Loucy (cell line): ENCODE results near the gene CTNNAL1.
"Not testable (repeated sequence)": the region's sequence is repeated elsewhere in the genome, so short reads cannot be mapped to it uniquely, and the experiment has no call there.

Experiments used
- H2AFZ ChIP-seq: fragments of 200-600 bp; sonication (generic); 2 replicates; pipeline ENCODE4 v1.6.0; 2016; ENCODE audit warnings: antibody characterized with exemption, mild to moderate bottlenecking, low read length, moderate library complexity
- H3F3A ChIP-seq: fragments of 200-600 bp; 2 replicates; pipeline ENCODE4 v1.6.0; 2016; ENCODE audit warnings: antibody characterized with exemption, low read depth, mild to moderate bottlenecking
- H3K27me3 ChIP-seq: fragments of 200-600 bp; sonication (generic); 2 replicates; pipeline ENCODE4 v1.6.1; 2014; ENCODE audit warnings: low read length, mild to moderate bottlenecking; ENCODE audit not compliant: insufficient read depth, poor library complexity, severe bottlenecking
- H3K36me3 ChIP-seq: fragments of 200-600 bp; sonication (generic); 2 replicates; pipeline ENCODE4 v1.6.1; 2016; ENCODE audit warnings: low read length; ENCODE audit not compliant: insufficient read depth
- H3K4me1 ChIP-seq: fragments of 200-600 bp; sonication (generic); 2 replicates; pipeline ENCODE4 v1.5.1; 2014; ENCODE audit warnings: low read length, mild to moderate bottlenecking; ENCODE audit not compliant: insufficient read depth, poor library complexity, severe bottlenecking
- H3K4me2 ChIP-seq: fragments of 200-600 bp; sonication (generic); 2 replicates; pipeline ENCODE4 v1.6.0; 2014; ENCODE audit warnings: antibody characterized with exemption, low read length, low read depth, mild to moderate bottlenecking; ENCODE audit not compliant: poor library complexity, severe bottlenecking
- H3K4me3 ChIP-seq: fragments of 200-600 bp; sonication (generic); 2 replicates; pipeline ENCODE4 v1.5.1; 2014; ENCODE audit warnings: low read length, mild to moderate bottlenecking, mixed read lengths; ENCODE audit not compliant: poor library complexity, severe bottlenecking
- H3K79me2 ChIP-seq: fragments of 200-600 bp; sonication (generic); 2 replicates; pipeline ENCODE4 v1.6.1; 2014; ENCODE audit warnings: low read length; ENCODE audit not compliant: insufficient read depth
- H3K9ac ChIP-seq: fragments of 200-600 bp; sonication (generic); 2 replicates; pipeline ENCODE4 v1.6.0; 2014; ENCODE audit warnings: mild to moderate bottlenecking, low read depth, low read length, moderate library complexity; ENCODE audit not compliant: poor library complexity, severe bottlenecking
- H3K9me2 ChIP-seq: fragments of 200-600 bp; sonication (generic); replicated peaks from 2 replicates; pipeline ENCODE4 v1.6.1; 2016; ENCODE audit warnings: low read depth, low read length, mixed read lengths
- H3K9me3 ChIP-seq: fragments of 200-600 bp; sonication (generic); 2 replicates; pipeline ENCODE4 v1.6.1; 2014; ENCODE audit warnings: mild to moderate bottlenecking, antibody characterized with exemption, low read length, low read depth; ENCODE audit not compliant: insufficient read depth
- H4K20me1 ChIP-seq: fragments of 200-600 bp; sonication (generic); 2 replicates; pipeline ENCODE4 v1.6.0; 2014; ENCODE audit warnings: antibody characterized with exemption, low read length, mild to moderate bottlenecking; ENCODE audit not compliant: insufficient read depth, poor library complexity, severe bottlenecking
- CTCF ChIP-seq: fragments of 200-600 bp; sonication (generic); conservative IDR thresholded peaks from 2 replicates; pipeline ENCODE4 v1.5.1; 2014; ENCODE audit warnings: mild to moderate bottlenecking, antibody characterized with exemption, low read length
- EZH2phosphoT487 ChIP-seq: fragments of 200-600 bp; IDR thresholded peaks from 2 replicates; pipeline ENCODE4 v1.6.1; 2018; ENCODE audit warnings: antibody characterized with exemption, mild to moderate bottlenecking, moderate library complexity, borderline replicate concordance

Gene CTNNAL1

GRCh38 chr9:108972186-108972585 is 41.1 kb downstream of the CTNNAL1 start:
- no peak overlapping the region for H3K4me3 ChIP-seq
- H3K9ac ChIP-seq: no peak overlapping the region
- no peaks in the 10 kb centered on the region for H3K27me3 ChIP-seq
- H3K9me2 ChIP-seq: no peaks in the 10 kb centered on the region
- H3F3A ChIP-seq: no peaks in the 10 kb centered on the region
- no peaks in the 10 kb centered on the region for H3K4me1 ChIP-seq
- H3K36me3 ChIP-seq: peaks cover 3% of the 10 kb centered on the region; the same call in 1 of the 2 replicates
- H2AFZ ChIP-seq: no peak overlapping the region
- H3K79me2 ChIP-seq: no peaks in the 10 kb centered on the region
- no peaks in the 10 kb centered on the region; the same call in 1 of the 2 replicates for H3K9me3 ChIP-seq
- no peaks in the 10 kb centered on the region for H4K20me1 ChIP-seq
- TF ChIP-seq EZH2phosphoT487 (no peak), CTCF (no peak)
- H3K4me2 ChIP-seq: no peak overlapping the region

DNA sequence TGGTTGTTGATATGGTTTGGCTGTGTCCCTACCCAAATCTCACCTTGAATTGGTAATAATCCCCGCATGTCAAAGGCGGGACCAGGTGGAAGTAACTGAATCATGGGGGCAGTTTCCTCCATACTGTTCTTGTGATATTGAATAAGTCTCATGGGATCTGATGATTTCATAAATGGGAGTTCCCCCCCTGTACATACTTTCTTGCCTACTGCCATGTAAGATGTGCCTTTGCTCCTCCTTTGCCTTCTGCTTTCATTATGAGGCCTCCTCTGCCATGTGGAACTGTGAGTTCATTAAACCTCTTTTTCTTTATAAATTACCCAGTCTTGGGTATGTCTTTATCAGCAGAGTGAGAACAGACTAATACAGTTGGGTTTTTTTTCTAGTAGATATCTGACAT is 41.9 kb downstream of the CTNNAL1 start:
- H3K4me1 ChIP-seq, H2AFZ ChIP-seq, H3K27me3 ChIP-seq, H4K20me1 ChIP-seq, H3K9ac ChIP-seq, H3K4me3 ChIP-seq, H3K4me2 ChIP-seq, H3K36me3 ChIP-seq, H3K9me3 ChIP-seq, H3F3A ChIP-seq, H3K79me2 ChIP-seq, H3K9me2 ChIP-seq: not testable (repeated sequence)

DNA sequence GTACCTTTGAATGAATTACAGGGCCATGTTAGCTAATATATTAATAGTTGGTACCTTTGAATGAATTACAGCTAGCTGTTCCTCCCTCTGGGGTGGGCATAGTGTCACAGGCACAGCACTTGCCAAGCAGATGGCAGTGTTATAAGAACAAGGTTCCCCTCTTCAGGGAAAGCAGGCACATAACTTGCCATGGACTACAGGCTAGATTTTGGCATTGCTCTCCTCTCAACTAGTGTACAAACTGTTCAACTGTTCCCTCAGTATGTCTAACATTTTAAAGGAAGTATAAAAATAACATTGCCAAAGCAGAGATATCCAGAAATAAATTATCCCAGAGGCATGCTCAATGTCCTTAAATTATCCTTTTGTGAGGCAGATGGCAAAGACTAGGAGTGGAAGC is 45.4 kb downstream of the CTNNAL1 start:
- Histone ChIP-seq H3K27me3 (no peaks in the 10 kb centered on the region), H3K9ac (no peak overlapping the region), H4K20me1 (no peaks in the 10 kb centered on the region), H3K4me2 (no peak overlapping the region), H3K4me1 (no peaks in the 10 kb centered on the region), H2AFZ (no peak overlapping the region), H3K4me3 (no peak overlapping the region), H3K79me2 (no peaks in the 10 kb centered on the region), H3K9me3 (no peaks in the 10 kb centered on the region; the same call in 1 of the 2 replicates), H3K9me2 (no peaks in the 10 kb centered on the region), H3F3A (no peaks in the 10 kb centered on the region), H3K36me3 (peaks cover 3% of the 10 kb centered on the region; the same call in 1 of the 2 replicates)
- TF ChIP-seq CTCF (no peak), EZH2phosphoT487 (no peak)

- TF ChIP-seq CTCF (no peak), EZH2phosphoT487 (no peak)
- H3K4me2 ChIP-seq: no peak overlapping the region
- H3K9ac ChIP-seq: no peak overlapping the region
- H3K36me3 ChIP-seq: no peaks in the 10 kb centered on the region
- H3K4me3 ChIP-seq: no peak overlapping the region
- no peaks in the 10 kb centered on the region for H3K9me3 ChIP-seq
- H4K20me1 ChIP-seq: no peaks in the 10 kb centered on the region
- no peaks in the 10 kb centered on the region for H3F3A ChIP-seq
- no peak overlapping the region for H2AFZ ChIP-seq
- no peaks in the 10 kb centered on the region for H3K27me3 ChIP-seq
- no peaks in the 10 kb centered on the region for H3K4me1 ChIP-seq
- no peaks in the 10 kb centered on the region for H3K79me2 ChIP-seq
- no peaks in the 10 kb centered on the region for H3K9me2 ChIP-seq
Measured at GRCh38 chr9:108963459-108964143, 49.7 kb downstream of the CTNNAL1 start.
